ENCODE data around the gene KRT1.

KRT1 gene

DNA sequence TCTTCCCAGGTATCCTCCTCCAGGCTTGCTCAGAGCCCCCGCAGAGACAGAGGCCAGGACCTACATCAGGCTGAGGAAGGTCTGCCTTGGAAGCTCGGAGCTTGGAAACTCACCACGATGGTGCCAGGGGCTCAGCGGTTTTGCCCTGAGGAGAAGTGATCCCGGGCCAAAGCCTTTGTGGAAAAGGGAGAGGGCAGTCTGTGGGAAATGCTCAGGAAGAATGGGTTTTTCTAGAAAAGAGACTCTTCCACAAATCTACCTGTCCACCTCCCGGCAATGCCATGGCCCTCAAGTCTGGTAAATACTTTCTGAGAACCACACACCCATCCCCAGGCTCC lies 36.2 kb downstream of the KRT1 start (continued):
- TF ChIP-seq, protein P1, sequence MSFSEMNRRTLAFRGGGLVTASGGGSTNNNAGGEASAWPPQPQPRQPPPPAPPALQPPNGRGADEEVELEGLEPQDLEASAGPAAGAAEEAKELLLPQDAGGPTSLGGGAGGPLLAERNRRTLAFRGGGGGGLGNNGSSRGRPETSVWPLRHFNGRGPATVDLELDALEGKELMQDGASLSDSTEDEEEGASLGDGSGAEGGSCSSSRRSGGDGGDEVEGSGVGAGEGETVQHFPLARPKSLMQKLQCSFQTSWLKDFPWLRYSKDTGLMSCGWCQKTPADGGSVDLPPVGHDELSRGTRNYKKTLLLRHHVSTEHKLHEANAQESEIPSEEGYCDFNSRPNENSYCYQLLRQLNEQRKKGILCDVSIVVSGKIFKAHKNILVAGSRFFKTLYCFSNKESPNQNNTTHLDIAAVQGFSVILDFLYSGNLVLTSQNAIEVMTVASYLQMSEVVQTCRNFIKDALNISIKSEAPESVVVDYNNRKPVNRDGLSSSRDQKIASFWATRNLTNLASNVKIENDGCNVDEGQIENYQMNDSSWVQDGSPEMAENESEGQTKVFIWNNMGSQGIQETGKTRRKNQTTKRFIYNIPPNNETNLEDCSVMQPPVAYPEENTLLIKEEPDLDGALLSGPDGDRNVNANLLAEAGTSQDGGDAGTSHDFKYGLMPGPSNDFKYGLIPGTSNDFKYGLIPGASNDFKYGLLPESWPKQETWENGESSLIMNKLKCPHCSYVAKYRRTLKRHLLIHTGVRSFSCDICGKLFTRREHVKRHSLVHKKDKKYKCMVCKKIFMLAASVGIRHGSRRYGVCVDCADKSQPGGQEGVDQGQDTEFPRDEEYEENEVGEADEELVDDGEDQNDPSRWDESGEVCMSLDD (tag by site-specific recombination; IDR thresholded peaks at IDR 0.05): no peak
- no peak for TF ChIP-seq KLF7 (tag by site-specific recombination; IDR thresholded peaks at IDR 0.05; ENCODE audit: borderline replicate concordance)
- no peak for TF ChIP-seq ZNF157 (tag by site-specific recombination; IDR thresholded peaks at IDR 0.05)
- TF ChIP-seq ZNF404 (tag by site-specific recombination; IDR thresholded peaks at IDR 0.05): no peak
- TF ChIP-seq ZNF600 (tag by site-specific recombination; IDR thresholded peaks at IDR 0.05): no peak
- TF ChIP-seq, protein P2, sequence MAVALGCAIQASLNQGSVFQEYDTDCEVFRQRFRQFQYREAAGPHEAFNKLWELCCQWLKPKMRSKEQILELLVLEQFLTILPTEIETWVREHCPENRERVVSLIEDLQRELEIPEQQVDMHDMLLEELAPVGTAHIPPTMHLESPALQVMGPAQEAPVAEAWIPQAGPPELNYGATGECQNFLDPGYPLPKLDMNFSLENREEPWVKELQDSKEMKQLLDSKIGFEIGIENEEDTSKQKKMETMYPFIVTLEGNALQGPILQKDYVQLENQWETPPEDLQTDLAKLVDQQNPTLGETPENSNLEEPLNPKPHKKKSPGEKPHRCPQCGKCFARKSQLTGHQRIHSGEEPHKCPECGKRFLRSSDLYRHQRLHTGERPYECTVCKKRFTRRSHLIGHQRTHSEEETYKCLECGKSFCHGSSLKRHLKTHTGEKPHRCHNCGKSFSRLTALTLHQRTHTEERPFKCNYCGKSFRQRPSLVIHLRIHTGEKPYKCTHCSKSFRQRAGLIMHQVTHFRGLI (tag by site-specific recombination; IDR thresholded peaks at IDR 0.05): no peak
- TF ChIP-seq ZNF184 (tag by site-specific recombination; IDR thresholded peaks at IDR 0.05): no peak
- no peak for TF ChIP-seq ZNF211 (tag by site-specific recombination; IDR thresholded peaks at IDR 0.05; ENCODE audit: low read depth)
- TF ChIP-seq, protein P3, sequence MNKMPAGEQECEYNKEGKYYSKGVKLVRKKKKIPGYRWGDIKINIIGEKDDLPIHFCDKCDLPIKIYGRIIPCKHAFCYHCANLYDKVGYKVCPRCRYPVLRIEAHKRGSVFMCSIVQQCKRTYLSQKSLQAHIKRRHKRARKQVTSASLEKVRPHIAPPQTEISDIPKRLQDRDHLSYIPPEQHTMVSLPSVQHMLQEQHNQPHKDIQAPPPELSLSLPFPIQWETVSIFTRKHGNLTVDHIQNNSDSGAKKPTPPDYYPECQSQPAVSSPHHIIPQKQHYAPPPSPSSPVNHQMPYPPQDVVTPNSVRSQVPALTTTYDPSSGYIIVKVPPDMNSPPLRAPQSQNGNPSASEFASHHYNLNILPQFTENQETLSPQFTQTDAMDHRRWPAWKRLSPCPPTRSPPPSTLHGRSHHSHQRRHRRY (tag by site-specific recombination; IDR thresholded peaks at IDR 0.05): no peak
- TF ChIP-seq TRIM28 (IDR thresholded peaks at IDR 0.05; ENCODE audit: borderline replicate concordance, low read length): no peak

DNA sequence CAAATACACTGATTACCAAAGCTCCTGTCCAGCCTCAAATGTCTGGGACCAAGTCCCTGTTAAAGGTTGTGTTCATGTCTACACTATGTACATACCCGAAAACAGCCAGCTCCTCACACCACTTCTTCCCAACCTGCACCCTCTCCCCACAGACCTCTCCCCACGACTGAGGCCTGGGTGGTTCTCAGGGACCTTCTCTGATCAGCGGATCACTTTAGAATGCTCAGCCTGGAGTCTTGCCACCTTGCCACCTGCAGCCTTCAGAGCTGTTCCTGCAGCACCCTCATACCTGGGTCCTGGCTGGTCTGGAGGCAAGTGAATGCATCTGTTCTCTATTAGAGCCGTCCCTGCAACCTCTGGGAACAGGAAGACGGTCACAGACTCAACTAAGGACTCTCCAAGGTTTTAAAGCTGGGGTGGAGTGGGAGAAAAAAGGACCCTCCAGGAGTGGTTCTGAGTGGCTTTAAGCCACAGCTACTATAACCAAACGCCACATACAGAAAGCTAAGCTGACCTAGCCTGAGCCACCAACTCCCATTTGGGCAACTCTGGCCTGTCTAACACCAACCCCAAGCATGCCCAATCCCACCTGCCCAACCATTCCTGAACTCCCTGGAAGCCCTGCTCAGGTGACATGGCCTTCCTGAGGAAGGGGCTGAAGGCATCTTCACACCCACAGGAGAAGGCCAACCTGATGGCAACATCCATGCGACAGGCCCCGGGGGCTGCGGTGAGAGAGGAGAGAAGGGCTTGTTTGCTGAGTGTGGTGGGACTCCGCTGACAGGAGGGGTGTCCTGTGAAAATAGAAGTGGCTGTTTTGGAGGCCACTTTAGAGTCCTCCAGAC lies 36.8 kb downstream of the KRT1 start:
- CTCF ChIA-PET: interaction anchor here (0.6 to 0.8 kb wide), 2 partner anchors 48 to 429 kb away, joined by 3 read pairs; no protein-coding TSS in a partner anchor
- Histone ChIP-seq H3K4me3 (ENCODE audit: low read depth, low read length) (no peak overlapping the region), H3K9me3 (ENCODE audit: control insufficient read depth, insufficient read depth, low read depth, low read length) (no peaks in the 10 kb centered on the region), H3K27ac (ENCODE audit: extremely low read depth, low read depth, low read length) (no peak overlapping the region), H3K4me1 (ENCODE audit: control insufficient read depth, insufficient read depth, low read length) (no peaks in the 10 kb centered on the region), H3K36me3 (ENCODE audit: control insufficient read depth in 2 of 2, insufficient read depth in 1 of 2, low read length in 2 of 2) (no peaks in the 10 kb centered on the region)
- POLR2A ChIA-PET: no interaction called here
- TF ChIP-seq ZNF843 (tag by site-specific recombination; IDR thresholded peaks at IDR 0.05) (no peak), ZNF837 (tag by site-specific recombination; IDR thresholded peaks at IDR 0.05) (no peak), WT1 (tag by site-specific recombination; IDR thresholded peaks at IDR 0.05) (no peak)

DNA sequence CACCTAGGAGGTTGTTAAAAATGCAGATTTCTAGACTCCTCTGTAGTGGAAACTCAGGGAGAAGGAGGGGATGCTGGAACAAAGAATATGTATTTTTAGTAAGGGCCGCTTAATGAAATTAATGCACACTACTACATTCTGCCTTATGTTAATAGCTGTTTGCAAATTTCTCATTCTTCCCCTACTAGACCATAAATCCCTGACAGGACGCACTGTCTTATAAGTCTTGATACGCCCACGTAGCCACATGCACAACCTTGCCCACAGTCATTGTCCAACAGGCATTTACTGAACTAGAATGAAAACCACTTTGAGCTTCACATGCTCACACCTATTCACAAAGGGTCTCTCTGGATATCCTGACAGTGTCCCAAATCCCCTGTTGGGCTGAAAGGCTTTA lies 38.7 kb downstream of the KRT1 start:
- Histone ChIP-seq H3K4me3 (ENCODE audit: low read depth, low read length) (no peak overlapping the region), H3K36me3 (ENCODE audit: control insufficient read depth in 2 of 2, insufficient read depth in 1 of 2, low read length in 2 of 2) (no peaks in the 10 kb centered on the region), H3K9me3 (ENCODE audit: control insufficient read depth, insufficient read depth, low read depth, low read length) (no peaks in the 10 kb centered on the region), H3K4me1 (ENCODE audit: control insufficient read depth, insufficient read depth, low read length) (no peaks in the 10 kb centered on the region), H3K27ac (ENCODE audit: extremely low read depth, low read depth, low read length) (no peak overlapping the region)
- ChIA-PET POLR2A (no interaction called here), CTCF (interaction anchor here (0.6 to 0.8 kb wide), 2 partner anchors 229 to 572 kb away, joined by 3 read pairs; no protein-coding TSS in a partner anchor)
- TF ChIP-seq ZBTB1 (tag by site-specific recombination; IDR thresholded peaks at IDR 0.05) (no peak), ZNF19 (tag by site-specific recombination; IDR thresholded peaks at IDR 0.05; ENCODE audit: low read depth) (no peak), ZNF221 (tag by site-specific recombination; IDR thresholded peaks at IDR 0.05; ENCODE audit: borderline replicate concordance) (no peak), ZNF510 (tag by site-specific recombination; IDR thresholded peaks at IDR 0.05; ENCODE audit: insufficient replicate concordance) (no peak), ZFP41 (tag by site-specific recombination; IDR thresholded peaks at IDR 0.05; ENCODE audit: borderline replicate concordance) (no peak), ZNF184 (tag by site-specific recombination; IDR thresholded peaks at IDR 0.05) (no peak), FEZF1 (tag by site-specific recombination; IDR thresholded peaks at IDR 0.05) (no peak), HOXC10 (CRISPR knock-in tag; IDR thresholded peaks at IDR 0.05) (no peak), ZNF660 (tag by site-specific recombination; IDR thresholded peaks at IDR 0.05) (no peak), ZNF175 (tag by site-specific recombination; IDR thresholded peaks at IDR 0.05) (no peak), ZNF121 (tag by site-specific recombination; IDR thresholded peaks at IDR 0.05) (no peak), ZNF48 (tag by site-specific recombination; IDR thresholded peaks at IDR 0.05) (no peak), PRDM1 (tag by site-specific recombination; IDR thresholded peaks at IDR 0.05) (no peak), ZEB2 (tag by site-specific recombination; IDR thresholded peaks at IDR 0.05) (no peak), GLI4 (tag by site-specific recombination; IDR thresholded peaks at IDR 0.05) (no peak), KLF9 (tag by site-specific recombination; IDR thresholded peaks at IDR 0.05; ENCODE audit: low read depth) (no peak)
- TF ChIP-seq, protein P4, sequence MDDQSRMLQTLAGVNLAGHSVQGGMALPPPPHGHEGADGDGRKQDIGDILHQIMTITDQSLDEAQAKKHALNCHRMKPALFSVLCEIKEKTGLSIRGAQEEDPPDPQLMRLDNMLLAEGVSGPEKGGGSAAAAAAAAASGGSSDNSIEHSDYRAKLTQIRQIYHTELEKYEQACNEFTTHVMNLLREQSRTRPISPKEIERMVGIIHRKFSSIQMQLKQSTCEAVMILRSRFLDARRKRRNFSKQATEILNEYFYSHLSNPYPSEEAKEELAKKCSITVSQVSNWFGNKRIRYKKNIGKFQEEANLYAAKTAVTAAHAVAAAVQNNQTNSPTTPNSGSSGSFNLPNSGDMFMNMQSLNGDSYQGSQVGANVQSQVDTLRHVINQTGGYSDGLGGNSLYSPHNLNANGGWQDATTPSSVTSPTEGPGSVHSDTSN (CRISPR knock-in tag; IDR thresholded peaks at IDR 0.05): no peak
